ENCODE data around the gene VSIG8.
A peak's percentile ranks its signal among the peaks of the same experiment; 100 is the strongest.

The VSIG8 gene

DNA sequence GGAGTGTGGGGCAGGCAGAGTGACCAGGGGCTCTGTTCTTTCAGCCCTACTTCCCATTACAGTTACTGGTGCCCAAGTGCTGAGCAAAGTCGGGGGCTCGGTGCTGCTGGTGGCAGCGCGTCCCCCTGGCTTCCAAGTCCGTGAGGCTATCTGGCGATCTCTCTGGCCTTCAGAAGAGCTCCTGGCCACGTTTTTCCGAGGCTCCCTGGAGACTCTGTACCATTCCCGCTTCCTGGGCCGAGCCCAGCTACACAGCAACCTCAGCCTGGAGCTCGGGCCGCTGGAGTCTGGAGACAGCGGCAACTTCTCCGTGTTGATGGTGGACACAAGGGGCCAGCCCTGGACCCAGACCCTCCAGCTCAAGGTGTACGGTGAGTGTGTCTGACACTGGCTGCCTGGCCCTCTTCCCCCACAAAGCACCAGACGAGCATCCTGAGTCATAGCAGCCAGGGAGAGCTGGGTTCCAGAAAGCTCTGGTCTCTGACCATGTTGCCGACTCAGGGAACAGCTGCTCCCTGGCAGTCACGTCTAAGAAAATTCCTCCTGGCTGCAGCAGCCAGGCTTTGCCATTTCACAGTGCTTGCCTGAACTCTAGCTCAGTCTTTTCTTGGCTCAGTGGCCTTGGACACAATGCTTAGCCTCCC, 32.5 kb downstream of the VSIG8 start:
- DNase-seq (ENCODE audit: low read depth, low spot score): no peak

DNA sequence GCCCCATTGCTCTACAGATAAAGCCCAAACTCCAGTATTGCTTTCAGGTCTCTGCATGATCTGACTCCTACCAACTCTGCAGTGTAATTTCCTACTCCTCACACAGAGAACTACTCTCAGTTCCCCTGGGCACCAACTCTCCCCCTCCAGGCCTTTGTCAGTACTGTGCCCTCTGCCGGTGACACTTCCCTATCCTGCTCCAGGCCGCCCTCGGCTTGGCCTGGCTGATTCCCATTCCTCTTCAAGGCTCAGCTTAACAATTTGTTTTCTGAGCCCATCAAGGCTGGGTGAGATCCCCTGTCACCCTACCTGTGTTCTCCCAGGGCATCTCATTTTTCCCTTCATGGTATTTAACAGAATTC, 33.2 kb downstream of the VSIG8 start:
- DNase-seq (ENCODE audit: low read depth, low spot score): no peak

DNA sequence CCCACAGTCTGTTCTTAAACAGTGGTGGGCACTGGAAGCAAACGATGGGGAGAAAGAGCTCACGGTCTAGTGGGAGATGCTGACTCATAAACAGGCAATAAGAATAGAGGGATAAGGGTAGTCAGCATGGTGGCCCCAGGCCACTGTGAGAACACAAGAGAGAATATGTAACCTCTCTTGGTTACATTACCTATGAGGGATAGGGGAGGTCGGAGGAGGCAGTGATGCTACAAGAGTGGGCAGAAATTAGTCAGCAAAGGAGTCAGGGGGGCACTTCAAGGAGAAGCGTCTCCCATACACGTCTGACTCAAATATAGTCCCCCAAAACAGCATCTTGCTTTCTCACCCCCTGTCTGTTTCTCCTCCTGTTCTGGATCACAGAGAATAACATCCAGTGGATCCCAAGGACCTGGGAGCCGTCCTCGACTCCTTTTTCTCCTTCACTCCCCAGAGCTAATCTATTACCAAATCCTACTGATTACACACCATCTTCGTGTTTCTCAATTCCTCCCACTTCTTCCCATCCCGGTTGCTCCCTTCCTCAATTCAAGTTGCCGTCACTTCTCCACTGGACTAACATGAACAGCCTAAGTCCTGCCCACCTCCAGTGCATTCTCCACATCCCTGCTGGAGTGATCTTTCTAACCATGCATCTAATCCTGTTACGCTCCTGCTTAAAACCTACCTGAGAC, 33.7 kb downstream of the VSIG8 start:
- DNase-seq (ENCODE audit: low read depth, low spot score): no peak

DNA sequence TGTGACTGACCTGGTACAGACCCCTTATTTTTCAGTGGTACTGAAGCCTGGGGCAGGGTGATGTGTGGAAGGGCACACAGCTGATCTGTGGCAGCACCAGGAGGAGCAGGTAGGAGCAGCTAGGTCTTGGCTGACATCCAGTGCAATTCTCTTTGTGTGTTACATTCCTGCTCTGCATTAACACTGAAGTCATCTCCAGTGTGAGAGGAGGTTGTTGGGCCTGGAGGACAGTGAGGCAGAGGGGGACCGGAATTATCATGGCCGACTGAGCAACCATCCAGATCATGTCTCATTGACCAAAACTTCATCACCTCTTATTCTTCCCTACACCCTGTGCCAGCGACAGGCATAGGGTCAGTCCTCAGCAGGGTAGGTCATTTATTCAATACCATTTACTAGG, 34.3 kb downstream of the VSIG8 start:
- DNase-seq (ENCODE audit: low read depth, low spot score): no peak

DNA sequence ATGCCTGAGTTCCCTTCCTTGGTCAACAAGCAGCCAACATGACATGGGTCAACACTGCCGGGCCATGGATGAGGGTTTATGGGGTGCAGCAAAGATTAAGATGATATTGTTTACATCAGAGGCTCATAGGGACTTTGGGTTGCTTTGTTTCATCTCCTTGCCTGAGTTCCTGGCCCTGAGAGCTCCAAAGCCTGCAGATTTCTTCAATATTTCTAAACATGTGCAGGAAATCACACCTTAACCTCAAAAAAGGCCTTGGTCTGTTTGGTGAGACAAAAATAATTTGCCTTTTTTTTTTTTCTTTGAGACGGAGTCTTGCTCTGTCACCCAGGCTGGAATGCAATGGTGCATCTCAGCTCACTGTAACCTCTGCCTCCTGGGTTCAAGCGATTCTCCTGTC, 34.9 kb downstream of the VSIG8 start:
- no peak for DNase-seq (ENCODE audit: low read depth, low spot score)

DNA sequence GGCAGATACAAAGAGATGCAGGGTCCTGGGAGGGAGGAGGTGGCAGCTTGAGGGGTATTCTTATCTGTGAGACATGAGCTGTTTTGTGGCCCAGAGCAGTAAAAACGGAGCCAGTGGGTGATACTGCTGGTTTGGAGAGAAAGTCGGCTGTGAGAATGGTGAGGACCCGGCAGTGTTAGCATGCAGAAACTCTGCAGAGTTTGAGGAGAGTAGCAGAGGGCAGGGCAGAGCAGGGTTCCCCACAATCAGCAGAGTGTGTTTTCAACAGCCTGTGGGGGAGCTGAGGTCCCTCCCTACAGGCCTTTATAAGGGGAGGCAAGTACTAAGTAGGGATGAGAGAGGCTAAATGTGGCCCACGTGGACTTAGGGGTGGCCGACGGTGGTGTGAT, 35.4 kb downstream of the VSIG8 start:
- DNase-seq (ENCODE audit: low read depth, low spot score): no peak

DNA sequence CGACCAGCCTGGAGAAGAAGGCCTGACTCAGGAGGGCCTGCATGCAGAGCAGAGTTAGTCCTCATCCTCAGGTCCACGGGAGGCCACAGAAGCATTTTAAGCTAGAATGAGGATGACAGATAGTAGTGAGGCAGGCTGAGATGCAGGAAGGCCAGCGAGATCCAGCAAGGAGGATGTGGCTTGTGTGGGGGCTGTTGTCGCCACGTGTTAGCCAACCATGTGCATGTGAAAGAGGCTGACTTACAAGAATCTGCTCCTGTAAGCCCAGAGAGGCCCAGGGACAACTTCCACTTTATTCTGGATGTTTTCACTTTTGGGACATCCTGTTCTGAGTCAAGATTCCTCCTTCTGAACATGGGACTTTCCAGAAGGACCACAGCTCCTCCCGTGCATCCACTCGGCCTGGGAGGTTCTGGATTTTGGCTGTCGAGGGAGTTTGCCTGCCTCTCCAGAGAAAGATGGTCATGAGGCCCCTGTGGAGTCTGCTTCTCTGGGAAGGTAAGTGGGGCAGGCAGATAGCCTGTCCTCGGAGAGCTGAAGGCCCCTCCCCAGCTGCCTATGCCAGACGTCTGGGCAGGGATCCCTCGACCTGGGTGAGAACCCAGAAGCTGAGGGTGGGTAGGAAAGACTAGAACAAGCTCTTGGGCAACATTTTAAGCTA, 35.9 kb downstream of the VSIG8 start, which contains the start of gene SLAMF8:
SLAMF8 (plus strand) TSS at position 433 of the 661 bp plus-strand sequence; CDS start at position 459, 26 bp downstream.
- DNase-seq (ENCODE audit: low read depth, low spot score): peak; percentile 4

DNA sequence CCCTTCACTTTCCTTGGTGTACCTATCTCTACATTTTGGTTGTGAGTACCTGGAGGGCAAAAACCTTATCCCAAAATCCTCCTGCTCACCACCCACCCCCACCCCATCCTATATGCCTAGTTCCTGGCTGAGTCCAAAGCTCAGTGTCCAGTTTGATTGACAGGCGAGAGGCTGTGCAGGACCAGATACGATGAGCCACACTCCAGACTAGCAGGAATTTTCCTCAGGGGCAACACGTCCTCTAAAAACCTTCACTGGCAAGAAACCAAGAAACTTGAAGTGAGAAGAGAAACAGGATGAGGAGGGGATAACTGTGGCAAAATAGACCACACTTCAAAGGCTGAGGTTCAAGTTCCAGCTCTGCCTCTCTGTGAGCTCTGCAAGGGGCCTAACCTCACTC, 36.9 kb downstream of the VSIG8 start:
- DNase-seq (ENCODE audit: low read depth, low spot score): no peak

DNA sequence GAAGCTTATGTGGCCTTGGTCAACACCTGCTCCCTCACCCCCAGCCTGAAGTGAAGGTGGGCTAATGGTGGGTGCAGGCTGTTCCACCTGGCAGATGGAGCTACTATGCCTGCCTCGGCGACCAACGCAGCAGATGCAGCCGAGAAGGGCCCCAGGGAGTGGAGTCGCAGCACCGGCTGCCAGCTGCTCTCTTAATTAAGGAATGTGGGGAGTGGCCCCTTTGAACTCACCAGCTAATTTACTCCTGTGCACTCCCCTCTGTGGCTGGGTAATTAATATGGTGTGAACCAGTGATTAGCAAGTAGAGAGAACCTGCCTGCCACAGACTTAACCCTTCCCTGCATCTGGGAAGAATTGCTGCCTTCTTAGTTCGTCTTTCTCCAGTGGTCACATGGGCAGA, 39.1 kb downstream of the VSIG8 start:
- DNase-seq (ENCODE audit: low read depth, low spot score): no peak

DNA sequence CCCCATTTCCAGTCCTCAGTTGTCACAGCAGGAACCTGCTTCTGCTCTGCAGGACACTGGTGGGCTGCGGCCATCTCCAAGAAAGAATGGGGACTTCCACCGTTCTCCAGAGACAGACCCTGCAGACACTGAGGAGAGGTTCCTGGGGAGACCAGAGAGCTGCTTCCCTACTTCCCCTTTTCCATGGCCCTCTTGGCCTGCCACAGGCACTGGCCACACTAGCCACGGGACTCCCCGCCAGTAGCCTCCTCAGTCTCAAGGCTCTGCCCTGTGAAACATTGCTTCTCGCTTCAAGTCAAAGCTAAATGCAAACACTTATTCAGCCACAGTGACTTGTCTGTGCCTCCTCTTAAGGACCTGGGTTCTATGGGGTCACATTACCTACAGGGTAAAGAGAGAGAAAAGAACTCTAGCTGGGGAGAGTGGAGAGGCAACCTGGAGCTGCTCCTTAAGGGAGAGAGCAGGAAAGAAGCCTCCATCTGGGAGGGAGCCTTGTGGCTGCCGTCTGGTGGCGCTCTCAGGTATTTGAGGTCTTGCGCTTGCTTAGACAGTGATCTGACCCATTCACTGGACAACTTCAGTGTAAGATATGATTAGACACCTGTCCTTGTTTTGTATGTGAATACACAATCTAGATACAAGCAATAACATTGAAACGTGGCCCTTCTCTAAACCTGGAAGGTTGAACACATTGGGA, 41.1 kb downstream of the VSIG8 start:
- no peak for DNase-seq (ENCODE audit: low read depth, low spot score)

DNA sequence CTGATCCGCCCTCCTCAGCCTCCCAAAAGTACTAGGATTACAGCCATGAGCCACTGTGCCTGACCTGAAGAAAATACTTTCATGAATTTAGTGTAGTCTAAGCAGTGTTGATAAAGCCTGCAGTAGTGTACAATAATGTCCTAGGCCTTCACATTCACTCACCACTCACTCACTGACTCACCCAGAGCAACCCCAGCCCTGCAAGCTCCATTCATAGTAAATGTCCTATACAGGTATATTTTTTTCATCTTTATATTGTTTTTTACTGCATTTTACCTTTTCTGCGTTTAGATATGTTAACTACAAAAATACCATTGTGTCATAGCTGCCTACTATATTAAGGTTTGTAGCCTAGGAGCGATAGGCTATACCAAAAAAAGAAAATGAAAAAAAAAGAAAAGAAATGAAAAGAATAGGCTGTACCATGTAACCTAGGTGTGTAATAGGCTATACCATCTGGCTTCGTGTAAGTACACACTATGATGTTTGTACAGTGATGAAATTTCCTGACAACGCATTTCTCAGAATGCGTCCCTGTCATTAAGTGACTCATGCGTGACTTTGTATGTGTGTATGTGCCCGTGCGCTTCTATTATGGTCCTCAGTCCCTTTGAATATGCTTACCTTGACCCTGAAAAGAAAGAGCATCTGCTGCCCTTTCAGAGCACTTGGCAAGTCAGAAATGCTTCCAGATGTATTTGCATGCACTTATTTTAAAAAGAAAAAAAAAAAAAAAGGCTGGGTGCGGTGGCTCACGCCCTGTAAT, 45.0 kb downstream of the VSIG8 start:
- no peak for DNase-seq (ENCODE audit: low read depth, low spot score)

DNA sequence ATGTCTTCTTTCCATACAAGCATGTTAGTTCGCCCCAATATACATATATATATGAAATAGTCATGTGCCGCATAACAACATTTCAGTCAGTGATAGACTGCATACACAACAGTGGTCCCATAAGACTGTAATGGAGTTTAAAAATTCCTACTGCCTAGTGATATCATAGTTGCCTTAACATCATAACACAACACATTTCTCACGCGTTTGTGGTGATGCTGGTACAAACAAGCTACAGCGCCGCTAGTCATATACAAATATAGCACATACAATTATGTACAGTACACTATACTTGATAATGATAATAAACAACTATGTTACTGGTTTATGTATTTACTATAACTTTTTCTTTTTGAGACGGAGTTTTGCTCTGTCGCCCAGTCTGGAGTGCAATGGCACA, 46.5 kb downstream of the VSIG8 start:
- DNase-seq (ENCODE audit: low read depth, low spot score): no peak

DNA sequence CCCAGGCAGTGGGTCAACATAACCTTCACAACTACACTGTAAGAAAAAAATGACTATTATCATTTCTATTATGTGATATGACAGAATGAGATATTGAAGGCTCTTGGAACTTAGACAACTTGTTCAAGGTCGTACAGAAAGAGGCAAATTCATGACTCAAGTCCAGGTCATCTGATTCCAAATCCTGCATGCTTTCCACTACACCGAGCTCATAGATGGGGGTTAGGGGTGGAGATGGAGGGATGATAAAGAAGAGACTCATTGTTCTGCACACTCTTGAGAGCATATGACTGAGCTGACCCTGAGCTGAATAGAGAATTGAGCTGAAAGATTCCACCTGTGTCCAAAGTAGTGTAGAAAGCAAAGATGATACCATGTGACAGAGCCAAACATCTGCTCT, 57.5 kb downstream of the VSIG8 start:
- DNase-seq (ENCODE audit: low read depth, low spot score): no peak
